GM23338 (cell line): Measurements from ENCODE around the gene TCF12. TPM values are rescaled to one million over a fixed set of nuclear protein-coding genes. Genes with fewer than 3 reads are reported as not detected.

Source experiments
- ATAC-seq: fragments of 200-7000 bp; cut with Tn5 transposase; 3 replicates; pipeline ENCODE4 v1.9.1; 2020
- DNase-seq: peaks from one replicate; pipeline ENCODE4 v3.0.0-alpha.2; 2015; ENCODE audit warnings: low spot score
- H2AFZ ChIP-seq: fragments of 200-600 bp; sonication (generic); 2 replicates; pipeline ENCODE4 v1.8.0; 2016; ENCODE audit warnings: antibody characterized with exemption, mild to moderate bottlenecking, moderate library complexity
- H3F3A ChIP-seq: fragments of 200-600 bp; sonication (generic); replicated peaks from 2 replicates; pipeline ENCODE4 v1.8.0; 2017; ENCODE audit warnings: antibody characterized with exemption, mixed run types, low read depth
- H3K27ac ChIP-seq: fragments of 200-600 bp; sonication (generic); 2 replicates; pipeline ENCODE4 v1.6.1; 2016; ENCODE audit warnings: low read depth
- H3K27me3 ChIP-seq: fragments of 200-600 bp; sonication (generic); 2 replicates; pipeline ENCODE4 v1.8.0; 2016; ENCODE audit warnings: mild to moderate bottlenecking, mixed run types, moderate library complexity; ENCODE audit not compliant: insufficient read depth
- H3K36me3 ChIP-seq: fragments of 200-600 bp; sonication (generic); 2 replicates; pipeline ENCODE4 v1.8.0; 2016; ENCODE audit warnings: mild to moderate bottlenecking; ENCODE audit not compliant: insufficient read depth
- H3K4me1 ChIP-seq: fragments of 200-600 bp; sonication (generic); 2 replicates; pipeline ENCODE4 v1.8.0; 2016; ENCODE audit warnings: mild to moderate bottlenecking, moderate library complexity; ENCODE audit not compliant: insufficient read depth
- H3K4me2 ChIP-seq: fragments of 200-600 bp; sonication (generic); 2 replicates; pipeline ENCODE4 v1.7.1; 2017; ENCODE audit warnings: mixed run types
- H3K4me3 ChIP-seq: fragments of 200-600 bp; sonication (generic); 2 replicates; pipeline ENCODE4 v1.6.1; 2016; ENCODE audit warnings: mixed run types
- H3K79me2 ChIP-seq: fragments of 200-600 bp; sonication (generic); replicated peaks from 2 replicates; pipeline ENCODE4 v1.8.0; 2017; ENCODE audit warnings: mild to moderate bottlenecking; ENCODE audit not compliant: insufficient read depth
- H3K9me2 ChIP-seq: fragments of 200-600 bp; sonication (generic); 2 replicates; pipeline ENCODE4 v1.8.0; 2017; ENCODE audit not compliant: insufficient read depth
- H4K20me1 ChIP-seq: fragments of 200-600 bp; sonication (generic); replicated peaks from 2 replicates; pipeline ENCODE4 v1.8.0; 2017; ENCODE audit warnings: mild to moderate bottlenecking; ENCODE audit not compliant: insufficient read depth
- H3K27ac Mint-ChIP-seq: 2 replicates; pipeline ENCODE4 v1.8.0; 2020; ENCODE audit warnings: inconsistent platforms, mild to moderate bottlenecking, moderate library complexity, mixed read lengths
- H3K27me3 Mint-ChIP-seq: 3 replicates; pipeline ENCODE4 v1.8.0; 2022; ENCODE audit warnings: low read depth, mild to moderate bottlenecking, moderate library complexity, mixed read lengths, inconsistent platforms; ENCODE audit not compliant: insufficient read depth, poor library complexity
- H3K36me3 Mint-ChIP-seq: 3 replicates; pipeline ENCODE4 v1.8.0; 2021; ENCODE audit warnings: low read depth, mild to moderate bottlenecking, inconsistent platforms, moderate library complexity, mixed read lengths
- H3K4me1 Mint-ChIP-seq: 3 replicates; pipeline ENCODE4 v1.8.0; 2020; ENCODE audit warnings: mild to moderate bottlenecking, inconsistent platforms, mixed read lengths
- H3K4me3 Mint-ChIP-seq: 3 replicates; pipeline ENCODE4 v1.8.0; 2021; ENCODE audit warnings: moderate library complexity, mild to moderate bottlenecking, inconsistent platforms, mixed read lengths
- H3K9me3 Mint-ChIP-seq: 3 replicates; pipeline ENCODE4 v1.8.0; 2020; ENCODE audit warnings: moderate library complexity, mild to moderate bottlenecking, inconsistent platforms, mixed read lengths
- CREB1 ChIP-seq: fragments of 250-450 bp; sonication (Bioruptor Pico); IDR thresholded peaks from 2 replicates; pipeline ENCODE4 v1.5.0; 2020; ENCODE audit warnings: low read depth, mild to moderate bottlenecking, moderate library complexity
- EZH2 ChIP-seq: fragments of 200-600 bp; sonication (generic); IDR thresholded peaks from one replicate; pipeline ENCODE4 v1.8.0; 2017; ENCODE audit warnings: antibody characterized with exemption, mild to moderate bottlenecking, low read depth; ENCODE audit not compliant: unreplicated experiment
- EZH2phosphoT487 ChIP-seq: fragments of 200-600 bp; sonication (generic); IDR thresholded peaks from one replicate; pipeline ENCODE4 v1.8.1; 2018; ENCODE audit warnings: antibody characterized with exemption; ENCODE audit not compliant: unreplicated experiment
- JUNB ChIP-seq: IDR thresholded peaks from one replicate; pipeline ENCODE4 v1.6.1; 2016; ENCODE audit warnings: antibody characterized with exemption; ENCODE audit not compliant: unreplicated experiment
- NANOG ChIP-seq: IDR thresholded peaks from 2 replicates; pipeline ENCODE4 v1.6.1; 2016; ENCODE audit warnings: antibody characterized with exemption, borderline replicate concordance
- POLR2AphosphoS5 ChIP-seq: IDR thresholded peaks from 2 replicates; pipeline ENCODE4 v1.6.1; 2016; ENCODE audit warnings: antibody characterized with exemption, low read depth
- STAT1 ChIP-seq: IDR thresholded peaks from one replicate; pipeline ENCODE4 v1.6.1; 2016; ENCODE audit warnings: antibody characterized with exemption; ENCODE audit not compliant: unreplicated experiment
- ZNF114 ChIP-seq: fragments of 250-450 bp; sonication (Bioruptor Pico); IDR thresholded peaks from 2 replicates; pipeline ENCODE4 v1.5.0; 2020; ENCODE audit warnings: mild to moderate bottlenecking, moderate library complexity
- ZNF331 ChIP-seq: fragments of 250-450 bp; sonication (Bioruptor Pico); IDR thresholded peaks from 2 replicates; pipeline ENCODE4 v1.5.0; 2020; ENCODE audit warnings: low read depth, mild to moderate bottlenecking, moderate library complexity
- polyA plus RNA-seq: library from polyadenylated mRNA; unstranded; fragments of >200 nt; fragmentation: Nextera tagmentation; extraction: Ambion mirVana; gene quantifications from 2 replicates; pipeline ENCODE4 v1.2.1, GENCODE V29; 2016
- total RNA-seq: library from RNA; depleted of rRNA; stranded (reverse); fragments of >200 nt; shearing (Covaris generic); gene quantifications from 2 replicates; pipeline ENCODE4 v1.2.3, GENCODE V29; 2014
- TF ChIP-seq, protein P1 (sequence below): IDR thresholded peaks from one replicate; pipeline ENCODE4 v1.6.1; 2018; ENCODE audit warnings: antibody characterized with exemption; ENCODE audit not compliant: unreplicated experiment
- TF ChIP-seq, protein P2 (sequence below), 2 experiments: fragments of 200-600 bp in 1 of 2; sonication (generic) in 1 of 2; conservative IDR thresholded peaks; 2 replicates each; pipeline versions ENCODE4 v1.5.1 to v1.6.1; 2016 to 2017; ENCODE audit warnings: antibody characterized with exemption in 2 of 2, low read depth in 2 of 2, mild to moderate bottlenecking in 2 of 2, moderate library complexity in 1 of 2
- TF ChIP-seq, protein P3 (sequence below): IDR thresholded peaks from 2 replicates; pipeline ENCODE4 v1.6.1; 2016; ENCODE audit warnings: antibody characterized with exemption
- TF ChIP-seq, protein P4 (sequence below): fragments of 250-450 bp; sonication (Bioruptor Pico); IDR thresholded peaks from 2 replicates; pipeline ENCODE4 v1.5.0; 2020; ENCODE audit warnings: mild to moderate bottlenecking, moderate library complexity

The TCF12 gene
- total and polyA plus RNA-seq, 2 experiments from 2014 or later, result 27.6 to 104 TPM

DNA sequence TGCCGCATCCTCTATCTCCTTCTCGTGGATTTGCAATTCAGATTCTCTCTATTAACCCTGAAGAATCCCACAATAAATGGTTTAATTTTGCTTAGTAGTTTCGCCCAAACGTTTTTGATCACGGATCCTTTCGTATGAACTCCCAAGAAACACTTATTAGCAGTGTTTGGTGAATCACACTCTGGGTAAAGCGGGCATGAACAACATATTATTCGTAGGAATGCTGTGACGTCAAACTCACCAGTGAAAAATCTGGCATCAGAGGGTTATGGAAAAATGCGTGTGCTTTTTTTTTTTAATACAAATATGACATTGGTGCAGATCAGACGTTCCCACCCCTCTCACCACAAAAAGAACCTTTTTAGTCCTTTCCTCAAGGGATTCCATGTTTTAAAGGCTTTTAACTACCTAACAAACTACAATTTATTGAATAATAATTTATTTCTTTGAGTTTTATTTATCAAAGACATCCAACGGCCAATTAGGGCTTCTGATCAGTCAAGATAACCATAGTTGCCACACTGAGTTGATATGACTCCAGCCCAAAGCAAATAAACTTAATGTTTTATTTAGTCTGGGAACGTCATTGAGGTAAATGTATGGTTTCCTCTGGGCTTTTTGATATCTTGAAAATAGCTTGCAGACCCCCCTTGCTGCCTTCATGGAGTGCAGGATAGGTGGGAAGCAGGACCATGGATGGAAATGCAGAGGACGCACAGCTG lies 412.3 kb downstream of the TCF12 start:
- H3K9me3 Mint-ChIP-seq, result no peaks in the 10 kb centered on the region
- no peak overlapping the region for H3K4me3 Mint-ChIP-seq
- Histone ChIP-seq H3K4me1 (no peaks in the 10 kb centered on the region), H4K20me1 (no peaks in the 10 kb centered on the region), H2AFZ (no peak overlapping the region), H3K36me3 (no peaks in the 10 kb centered on the region), H3K27ac (no peak overlapping the region), H3K4me2 (no peak overlapping the region), H3K9me2 (no peaks in the 10 kb centered on the region), H3K27me3 (no peaks in the 10 kb centered on the region), H3K79me2 (no peaks in the 10 kb centered on the region), H3F3A (no peaks in the 10 kb centered on the region), H3K4me3 (no peak overlapping the region)
- H3K4me1 Mint-ChIP-seq, result peaks cover 17% of the 10 kb centered on the region
- no peak overlapping the region; the same call in 1 of the 2 replicates for H3K27ac Mint-ChIP-seq
- DNase-seq (no peak), ATAC-seq (no peak)
- H3K27me3 Mint-ChIP-seq, result peaks cover 9% of the 10 kb centered on the region
- TF ChIP-seq, protein P1, sequence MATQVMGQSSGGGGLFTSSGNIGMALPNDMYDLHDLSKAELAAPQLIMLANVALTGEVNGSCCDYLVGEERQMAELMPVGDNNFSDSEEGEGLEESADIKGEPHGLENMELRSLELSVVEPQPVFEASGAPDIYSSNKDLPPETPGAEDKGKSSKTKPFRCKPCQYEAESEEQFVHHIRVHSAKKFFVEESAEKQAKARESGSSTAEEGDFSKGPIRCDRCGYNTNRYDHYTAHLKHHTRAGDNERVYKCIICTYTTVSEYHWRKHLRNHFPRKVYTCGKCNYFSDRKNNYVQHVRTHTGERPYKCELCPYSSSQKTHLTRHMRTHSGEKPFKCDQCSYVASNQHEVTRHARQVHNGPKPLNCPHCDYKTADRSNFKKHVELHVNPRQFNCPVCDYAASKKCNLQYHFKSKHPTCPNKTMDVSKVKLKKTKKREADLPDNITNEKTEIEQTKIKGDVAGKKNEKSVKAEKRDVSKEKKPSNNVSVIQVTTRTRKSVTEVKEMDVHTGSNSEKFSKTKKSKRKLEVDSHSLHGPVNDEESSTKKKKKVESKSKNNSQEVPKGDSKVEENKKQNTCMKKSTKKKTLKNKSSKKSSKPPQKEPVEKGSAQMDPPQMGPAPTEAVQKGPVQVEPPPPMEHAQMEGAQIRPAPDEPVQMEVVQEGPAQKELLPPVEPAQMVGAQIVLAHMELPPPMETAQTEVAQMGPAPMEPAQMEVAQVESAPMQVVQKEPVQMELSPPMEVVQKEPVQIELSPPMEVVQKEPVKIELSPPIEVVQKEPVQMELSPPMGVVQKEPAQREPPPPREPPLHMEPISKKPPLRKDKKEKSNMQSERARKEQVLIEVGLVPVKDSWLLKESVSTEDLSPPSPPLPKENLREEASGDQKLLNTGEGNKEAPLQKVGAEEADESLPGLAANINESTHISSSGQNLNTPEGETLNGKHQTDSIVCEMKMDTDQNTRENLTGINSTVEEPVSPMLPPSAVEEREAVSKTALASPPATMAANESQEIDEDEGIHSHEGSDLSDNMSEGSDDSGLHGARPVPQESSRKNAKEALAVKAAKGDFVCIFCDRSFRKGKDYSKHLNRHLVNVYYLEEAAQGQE, result no peak
- no peak for TF ChIP-seq EZH2
- TF ChIP-seq, protein P2, sequence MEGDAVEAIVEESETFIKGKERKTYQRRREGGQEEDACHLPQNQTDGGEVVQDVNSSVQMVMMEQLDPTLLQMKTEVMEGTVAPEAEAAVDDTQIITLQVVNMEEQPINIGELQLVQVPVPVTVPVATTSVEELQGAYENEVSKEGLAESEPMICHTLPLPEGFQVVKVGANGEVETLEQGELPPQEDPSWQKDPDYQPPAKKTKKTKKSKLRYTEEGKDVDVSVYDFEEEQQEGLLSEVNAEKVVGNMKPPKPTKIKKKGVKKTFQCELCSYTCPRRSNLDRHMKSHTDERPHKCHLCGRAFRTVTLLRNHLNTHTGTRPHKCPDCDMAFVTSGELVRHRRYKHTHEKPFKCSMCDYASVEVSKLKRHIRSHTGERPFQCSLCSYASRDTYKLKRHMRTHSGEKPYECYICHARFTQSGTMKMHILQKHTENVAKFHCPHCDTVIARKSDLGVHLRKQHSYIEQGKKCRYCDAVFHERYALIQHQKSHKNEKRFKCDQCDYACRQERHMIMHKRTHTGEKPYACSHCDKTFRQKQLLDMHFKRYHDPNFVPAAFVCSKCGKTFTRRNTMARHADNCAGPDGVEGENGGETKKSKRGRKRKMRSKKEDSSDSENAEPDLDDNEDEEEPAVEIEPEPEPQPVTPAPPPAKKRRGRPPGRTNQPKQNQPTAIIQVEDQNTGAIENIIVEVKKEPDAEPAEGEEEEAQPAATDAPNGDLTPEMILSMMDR (conservative IDR thresholded peaks at IDR 0.05; ENCODE audit: low read depth in 2 of 2), result no peak
- no peak for TF ChIP-seq STAT1
- no peak for TF ChIP-seq NANOG
- TF ChIP-seq JUNB, result no peak
- TF ChIP-seq, protein P3, sequence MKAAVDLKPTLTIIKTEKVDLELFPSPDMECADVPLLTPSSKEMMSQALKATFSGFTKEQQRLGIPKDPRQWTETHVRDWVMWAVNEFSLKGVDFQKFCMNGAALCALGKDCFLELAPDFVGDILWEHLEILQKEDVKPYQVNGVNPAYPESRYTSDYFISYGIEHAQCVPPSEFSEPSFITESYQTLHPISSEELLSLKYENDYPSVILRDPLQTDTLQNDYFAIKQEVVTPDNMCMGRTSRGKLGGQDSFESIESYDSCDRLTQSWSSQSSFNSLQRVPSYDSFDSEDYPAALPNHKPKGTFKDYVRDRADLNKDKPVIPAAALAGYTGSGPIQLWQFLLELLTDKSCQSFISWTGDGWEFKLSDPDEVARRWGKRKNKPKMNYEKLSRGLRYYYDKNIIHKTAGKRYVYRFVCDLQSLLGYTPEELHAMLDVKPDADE, result no peak
- TF ChIP-seq ZNF331 (CRISPR knock-in tag), result no peak
- TF ChIP-seq POLR2AphosphoS5, result no peak
- TF ChIP-seq EZH2phosphoT487, result no peak
- no peak for TF ChIP-seq ZNF114
- no peak for TF ChIP-seq CREB1 (CRISPR knock-in tag)
- TF ChIP-seq, protein P4, sequence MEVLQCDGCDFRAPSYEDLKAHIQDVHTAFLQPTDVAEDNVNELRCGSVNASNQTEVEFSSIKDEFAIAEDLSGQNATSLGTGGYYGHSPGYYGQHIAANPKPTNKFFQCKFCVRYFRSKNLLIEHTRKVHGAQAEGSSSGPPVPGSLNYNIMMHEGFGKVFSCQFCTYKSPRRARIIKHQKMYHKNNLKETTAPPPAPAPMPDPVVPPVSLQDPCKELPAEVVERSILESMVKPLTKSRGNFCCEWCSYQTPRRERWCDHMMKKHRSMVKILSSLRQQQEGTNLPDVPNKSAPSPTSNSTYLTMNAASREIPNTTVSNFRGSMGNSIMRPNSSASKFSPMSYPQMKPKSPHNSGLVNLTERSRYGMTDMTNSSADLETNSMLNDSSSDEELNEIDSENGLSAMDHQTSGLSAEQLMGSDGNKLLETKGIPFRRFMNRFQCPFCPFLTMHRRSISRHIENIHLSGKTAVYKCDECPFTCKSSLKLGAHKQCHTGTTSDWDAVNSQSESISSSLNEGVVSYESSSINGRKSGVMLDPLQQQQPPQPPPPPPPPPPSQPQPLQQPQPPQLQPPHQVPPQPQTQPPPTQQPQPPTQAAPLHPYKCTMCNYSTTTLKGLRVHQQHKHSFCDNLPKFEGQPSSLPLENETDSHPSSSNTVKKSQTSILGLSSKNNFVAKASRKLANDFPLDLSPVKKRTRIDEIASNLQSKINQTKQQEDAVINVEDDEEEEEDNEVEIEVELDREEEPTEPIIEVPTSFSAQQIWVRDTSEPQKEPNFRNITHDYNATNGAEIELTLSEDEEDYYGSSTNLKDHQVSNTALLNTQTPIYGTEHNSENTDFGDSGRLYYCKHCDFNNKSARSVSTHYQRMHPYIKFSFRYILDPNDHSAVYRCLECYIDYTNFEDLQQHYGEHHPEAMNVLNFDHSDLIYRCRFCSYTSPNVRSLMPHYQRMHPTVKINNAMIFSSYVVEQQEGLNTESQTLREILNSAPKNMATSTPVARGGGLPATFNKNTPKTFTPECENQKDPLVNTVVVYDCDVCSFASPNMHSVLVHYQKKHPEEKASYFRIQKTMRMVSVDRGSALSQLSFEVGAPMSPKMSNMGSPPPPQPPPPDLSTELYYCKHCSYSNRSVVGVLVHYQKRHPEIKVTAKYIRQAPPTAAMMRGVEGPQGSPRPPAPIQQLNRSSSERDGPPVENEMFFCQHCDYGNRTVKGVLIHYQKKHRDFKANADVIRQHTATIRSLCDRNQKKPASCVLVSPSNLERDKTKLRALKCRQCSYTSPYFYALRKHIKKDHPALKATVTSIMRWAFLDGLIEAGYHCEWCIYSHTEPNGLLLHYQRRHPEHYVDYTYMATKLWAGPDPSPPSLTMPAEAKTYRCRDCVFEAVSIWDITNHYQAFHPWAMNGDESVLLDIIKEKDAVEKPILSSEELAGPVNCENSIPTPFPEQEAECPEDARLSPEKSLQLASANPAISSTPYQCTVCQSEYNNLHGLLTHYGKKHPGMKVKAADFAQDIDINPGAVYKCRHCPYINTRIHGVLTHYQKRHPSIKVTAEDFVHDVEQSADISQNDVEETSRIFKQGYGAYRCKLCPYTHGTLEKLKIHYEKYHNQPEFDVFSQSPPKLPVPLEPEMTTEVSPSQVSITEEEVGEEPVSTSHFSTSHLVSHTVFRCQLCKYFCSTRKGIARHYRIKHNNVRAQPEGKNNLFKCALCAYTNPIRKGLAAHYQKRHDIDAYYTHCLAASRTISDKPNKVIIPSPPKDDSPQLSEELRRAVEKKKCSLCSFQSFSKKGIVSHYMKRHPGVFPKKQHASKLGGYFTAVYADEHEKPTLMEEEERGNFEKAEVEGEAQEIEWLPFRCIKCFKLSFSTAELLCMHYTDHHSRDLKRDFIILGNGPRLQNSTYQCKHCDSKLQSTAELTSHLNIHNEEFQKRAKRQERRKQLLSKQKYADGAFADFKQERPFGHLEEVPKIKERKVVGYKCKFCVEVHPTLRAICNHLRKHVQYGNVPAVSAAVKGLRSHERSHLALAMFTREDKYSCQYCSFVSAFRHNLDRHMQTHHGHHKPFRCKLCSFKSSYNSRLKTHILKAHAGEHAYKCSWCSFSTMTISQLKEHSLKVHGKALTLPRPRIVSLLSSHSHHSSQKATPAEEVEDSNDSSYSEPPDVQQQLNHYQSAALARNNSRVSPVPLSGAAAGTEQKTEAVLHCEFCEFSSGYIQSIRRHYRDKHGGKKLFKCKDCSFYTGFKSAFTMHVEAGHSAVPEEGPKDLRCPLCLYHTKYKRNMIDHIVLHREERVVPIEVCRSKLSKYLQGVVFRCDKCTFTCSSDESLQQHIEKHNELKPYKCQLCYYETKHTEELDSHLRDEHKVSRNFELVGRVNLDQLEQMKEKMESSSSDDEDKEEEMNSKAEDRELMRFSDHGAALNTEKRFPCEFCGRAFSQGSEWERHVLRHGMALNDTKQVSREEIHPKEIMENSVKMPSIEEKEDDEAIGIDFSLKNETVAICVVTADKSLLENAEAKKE (CRISPR knock-in tag), result no peak
- H3K36me3 Mint-ChIP-seq, result no peaks in the 10 kb centered on the region
